NCI-H748 (cell line): Measurements from ENCODE around the gene DENND11.

ENCODE experiments used
- DNase-seq: peaks from one replicate; lab custom pipeline; 2025; ENCODE audit not compliant: unreplicated experiment; lab: John Stamatoyannopoulos, UW

The DENND11 gene, protein sequence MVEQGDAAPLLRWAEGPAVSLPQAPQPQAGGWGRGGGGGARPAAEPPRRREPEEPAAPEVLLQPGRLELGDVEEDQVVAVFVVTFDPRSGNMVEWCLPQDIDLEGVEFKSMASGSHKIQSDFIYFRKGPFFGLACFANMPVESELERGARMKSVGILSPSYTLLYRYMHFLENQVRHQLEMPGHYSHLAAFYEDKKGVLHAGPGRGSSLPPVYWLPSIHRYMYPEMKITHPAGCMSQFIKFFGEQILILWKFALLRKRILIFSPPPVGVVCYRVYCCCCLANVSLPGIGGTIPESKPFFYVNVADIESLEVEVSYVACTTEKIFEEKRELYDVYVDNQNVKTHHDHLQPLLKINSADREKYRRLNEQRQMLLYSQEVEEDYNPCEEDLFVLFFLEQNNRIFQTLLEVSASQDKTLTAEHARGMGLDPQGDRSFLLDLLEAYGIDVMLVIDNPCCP

GRCh38 chr7:141702047-141702567 is at the start of gene DENND11:
TSS of gene DENND11 (minus strand) at chr7:141702166. CDS start at chr7:141702153, 13 bp downstream.
- DNase-seq: peak; percentile 80

DNA sequence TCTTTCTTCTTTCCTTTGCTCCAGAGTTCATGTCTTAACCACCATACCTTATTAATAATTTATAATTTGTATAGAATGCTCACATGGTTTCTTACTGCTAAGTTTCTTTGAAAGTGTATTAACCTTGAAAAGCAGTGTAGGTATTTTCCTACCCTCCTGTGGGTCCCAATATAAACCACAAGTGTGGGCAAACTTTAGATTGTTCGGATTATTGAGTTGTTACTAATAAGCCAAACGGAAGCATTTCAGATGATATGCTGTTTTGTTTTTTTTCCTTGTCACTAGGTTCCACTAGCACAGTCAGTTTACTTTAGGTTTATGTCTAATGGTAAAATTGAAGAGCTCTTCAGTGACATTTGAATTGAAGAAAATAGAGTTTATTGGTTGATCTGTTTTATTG is 46.4 kb upstream of the DENND11 start:
- DNase-seq: no peak

- no peak for DNase-seq
Measured at GRCh38 chr7:141744131-141744530, 42.2 kb upstream of the DENND11 start.

- DNase-seq: no peak
Measured at GRCh38 chr7:141742229-141742628, 40.3 kb upstream of the DENND11 start.

DNA sequence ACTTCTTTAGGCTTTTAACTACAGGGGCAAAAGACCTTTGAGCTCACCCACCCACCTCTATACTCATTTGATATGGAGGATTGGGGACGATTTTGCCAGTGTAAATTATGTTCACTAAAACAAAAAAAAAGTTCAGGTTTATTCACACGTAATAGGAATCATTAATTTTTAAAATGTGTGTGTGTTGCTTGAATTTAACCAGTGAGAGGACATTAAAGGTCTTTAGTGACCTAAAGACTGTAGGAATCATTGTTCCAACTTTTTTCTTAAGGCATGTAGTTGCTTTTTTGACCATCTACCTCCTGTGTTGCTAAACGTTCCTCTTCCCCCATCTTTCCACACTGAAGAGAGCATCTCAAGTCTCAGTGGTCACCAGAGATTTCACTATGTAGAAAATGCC is 37.3 kb upstream of the DENND11 start:
- DNase-seq: no peak

GRCh38 chr7:141738592-141739013 is 36.6 kb upstream of the DENND11 start:
- no peak for DNase-seq

- peak; percentile 97 for DNase-seq
Measured at GRCh38 chr7:141737836-141738591, 36.0 kb upstream of the DENND11 start, which contains the start of gene SSBP1. TSS of gene SSBP1 (plus strand) at chr7:141738358. CDS start at chr7:141739167, 809 bp downstream.

DNA sequence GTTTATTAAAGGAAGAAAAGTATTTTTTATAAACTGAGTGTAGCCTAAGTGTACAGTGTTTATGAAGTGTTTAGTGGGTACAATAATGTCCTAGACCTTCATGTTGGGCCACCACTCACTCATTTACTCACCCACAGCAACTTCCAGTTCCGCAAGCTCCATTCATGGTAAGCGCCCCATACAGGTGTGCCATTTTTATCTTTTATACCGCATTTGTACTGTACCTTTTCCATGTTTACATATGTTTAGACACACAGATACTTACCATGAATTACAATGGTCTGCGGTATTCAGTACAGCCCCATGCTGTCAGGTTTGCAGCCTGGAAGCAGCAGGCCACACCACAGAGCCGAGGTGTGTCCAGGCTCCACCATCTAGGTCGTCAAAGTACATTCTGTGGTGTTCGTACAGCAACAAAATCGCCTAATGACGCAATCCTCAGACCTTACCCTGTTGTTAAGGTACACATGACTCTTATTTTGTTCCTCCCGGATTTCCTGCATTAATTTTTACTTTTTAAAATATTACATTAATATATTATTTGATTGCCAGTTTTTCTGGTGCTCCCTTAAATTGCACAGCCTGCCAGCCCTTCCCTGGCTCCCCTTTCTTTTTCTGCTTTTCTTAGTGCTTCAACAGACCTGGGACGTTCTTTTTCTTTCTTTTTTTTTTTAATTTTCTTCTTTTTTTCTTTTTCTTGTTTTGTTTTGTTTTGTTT is 35.3 kb upstream of the DENND11 start:
- DNase-seq: peak; percentile 66

DNA sequence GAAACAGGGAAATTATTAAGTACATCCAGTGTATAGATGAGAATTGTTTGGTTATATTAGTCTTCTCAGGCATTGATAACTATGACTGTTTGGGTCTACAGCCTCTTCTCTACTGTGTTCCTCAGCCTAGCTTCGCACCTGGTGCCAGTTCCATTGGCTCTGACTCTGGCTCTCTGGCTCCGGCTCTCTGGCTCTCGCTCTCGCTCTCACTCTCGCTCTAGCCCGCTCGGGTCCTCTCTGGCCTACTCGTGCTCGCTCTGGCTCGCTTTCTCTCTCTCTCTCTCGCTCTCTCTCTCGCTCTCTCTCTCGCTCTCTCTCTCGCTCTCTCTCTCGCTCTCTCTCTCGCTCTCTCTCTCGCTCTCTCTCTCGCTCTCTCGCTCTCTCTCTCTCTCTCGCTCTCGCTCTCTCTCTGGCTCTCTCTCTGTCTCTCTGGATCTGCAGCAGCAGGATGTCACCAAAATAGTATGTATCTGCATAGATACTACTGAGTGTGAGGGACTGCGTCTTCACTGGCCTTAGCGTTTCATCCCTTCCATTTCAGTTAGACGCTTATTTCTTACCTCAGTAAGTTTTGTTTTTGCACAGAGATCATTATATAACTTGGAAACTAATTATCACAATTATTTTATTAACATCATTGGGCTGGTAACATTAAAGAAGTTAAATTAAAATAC is 29.6 kb upstream of the DENND11 start:
- no peak for DNase-seq

DNA sequence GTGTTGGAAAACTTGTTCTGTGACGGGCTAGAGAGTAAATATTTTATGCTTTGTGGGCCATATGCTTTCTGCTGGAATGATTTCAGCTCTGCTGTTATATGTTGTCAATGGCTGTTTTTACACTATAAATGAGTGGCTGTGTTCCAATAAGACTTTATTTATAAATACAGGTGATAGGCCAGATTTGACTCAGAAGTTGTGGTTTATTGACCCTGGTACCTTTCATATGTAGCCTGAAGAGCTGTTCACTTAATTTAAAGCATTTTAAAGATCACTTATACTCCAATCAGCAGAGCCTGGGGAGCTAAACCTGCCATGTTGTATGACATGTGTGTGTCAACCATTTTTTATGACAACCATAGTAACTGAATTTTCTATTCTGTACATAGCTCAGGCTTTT is 27.1 kb upstream of the DENND11 start:
- no peak for DNase-seq

- DNase-seq: no peak
Measured at GRCh38 chr7:141722529-141722928, 20.6 kb upstream of the DENND11 start.

GRCh38 chr7:141717450-141717849 is 15.5 kb upstream of the DENND11 start:
- DNase-seq: no peak

- no peak for DNase-seq
Measured at GRCh38 chr7:141715794-141716689, 14.1 kb upstream of the DENND11 start.

DNA sequence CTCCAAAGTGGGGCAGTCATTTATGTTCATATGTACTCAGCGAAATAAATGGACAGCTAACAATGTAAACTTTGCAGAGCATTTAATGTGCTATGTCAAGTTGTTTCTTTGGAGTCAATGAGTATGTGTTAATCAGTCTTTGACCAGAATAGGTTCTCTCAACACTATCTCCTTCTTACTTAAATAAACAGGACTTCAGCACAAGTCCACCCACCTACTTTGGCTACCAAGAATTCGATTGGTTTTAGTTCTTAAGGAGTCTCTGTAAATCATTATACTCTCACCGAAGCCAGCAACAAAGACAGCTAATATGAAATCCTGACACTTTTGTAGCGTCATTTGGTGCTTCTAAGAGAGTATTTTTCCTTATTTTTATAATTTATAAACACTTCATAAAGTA is 13.1 kb upstream of the DENND11 start:
- no peak for DNase-seq

- no peak for DNase-seq
Measured at GRCh38 chr7:141714571-141714970, 12.6 kb upstream of the DENND11 start.

GRCh38 chr7:141713890-141714289 is 11.9 kb upstream of the DENND11 start:
- DNase-seq: no peak

DNA sequence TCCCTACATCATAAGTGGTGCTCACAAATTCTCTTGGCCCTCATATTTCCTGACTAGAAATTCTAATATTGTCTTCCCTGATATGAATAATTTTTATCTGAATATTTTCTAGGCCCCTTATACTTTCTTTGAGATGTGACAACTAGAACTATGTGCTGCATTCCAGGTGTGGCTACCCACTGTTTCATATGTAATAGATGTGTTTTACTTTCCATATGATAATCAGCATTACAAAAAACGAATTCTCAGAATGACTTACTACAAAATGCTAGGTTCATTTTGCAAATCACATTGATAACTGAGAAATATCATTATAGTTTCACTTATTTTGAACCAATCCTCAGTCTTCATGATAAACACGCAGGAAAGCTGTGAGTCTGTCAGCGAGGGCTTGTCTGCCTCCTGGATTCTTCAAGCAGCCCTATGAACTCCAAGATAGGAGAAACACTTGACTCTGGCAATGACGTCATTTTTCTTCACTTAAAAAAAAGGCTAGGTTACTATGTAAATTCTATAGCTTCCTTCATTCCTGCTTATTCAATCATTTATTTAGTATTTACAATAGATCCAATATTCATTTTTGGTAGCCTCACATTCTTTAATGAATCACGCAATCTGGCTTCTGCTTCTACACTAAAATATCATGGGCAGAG is 10.8 kb upstream of the DENND11 start:
- no peak for DNase-seq

DNA sequence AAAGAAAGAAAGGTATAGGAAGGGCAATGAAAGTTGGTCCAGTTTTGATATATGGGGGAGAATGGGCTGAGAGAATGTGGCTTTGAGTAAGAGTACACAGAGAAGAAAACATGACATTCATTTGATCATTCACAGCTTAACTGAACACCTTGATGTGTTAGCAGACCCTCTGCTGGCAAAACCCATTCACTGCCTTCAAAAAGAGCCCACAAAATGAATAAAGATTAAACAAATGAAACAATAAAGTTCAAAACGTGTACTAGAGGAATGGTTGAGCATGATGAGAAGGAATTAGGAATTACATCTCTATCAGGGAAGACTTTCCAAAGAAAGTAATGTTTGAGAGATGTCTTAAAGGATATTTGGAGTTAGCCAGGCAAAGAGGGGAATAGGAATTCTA is 8.3 kb upstream of the DENND11 start:
- DNase-seq: peak; percentile 39

GRCh38 chr7:141709749-141710148 is 7.8 kb upstream of the DENND11 start:
- peak; percentile 87 for DNase-seq
